VCaP (cell line): ENCODE measurements around the gene NPTN.

Experiments used
- H3K27ac ChIP-seq: fragments of 450-650 bp; 2 replicates; pipeline ENCODE4 v1.5.1; 2017
- CTCF ChIP-seq: fragments of 450-650 bp; conservative IDR thresholded peaks from 2 replicates; pipeline ENCODE4 v1.5.1; 2017; ENCODE audit warnings: mild to moderate bottlenecking, moderate library complexity

NPTN gene

GRCh38 chr15:73621286-73621826 lies 11.8 kb downstream of the NPTN start:
- TF ChIP-seq CTCF: no peak
- H3K27ac ChIP-seq: peak overlapping the region; percentile 9; the same call in 1 of the 2 replicates

GRCh38 chr15:73620078-73620477 lies 13.1 kb downstream of the NPTN start:
- no peak for TF ChIP-seq CTCF
- no peak overlapping the region for H3K27ac ChIP-seq

GRCh38 chr15:73617913-73618312 lies 15.3 kb downstream of the NPTN start:
- TF ChIP-seq CTCF: no peak
- no peak overlapping the region for H3K27ac ChIP-seq

GRCh38 chr15:73617301-73617831 lies 15.8 kb downstream of the NPTN start:
- H3K27ac ChIP-seq: no peak overlapping the region
- no peak for TF ChIP-seq CTCF

GRCh38 chr15:73608941-73609340 lies 24.2 kb downstream of the NPTN start:
- no peak for TF ChIP-seq CTCF
- no peak overlapping the region for H3K27ac ChIP-seq

GRCh38 chr15:73608475-73608874 lies 24.7 kb downstream of the NPTN start:
- no peak for TF ChIP-seq CTCF
- H3K27ac ChIP-seq: no peak overlapping the region

- no peak overlapping the region for H3K27ac ChIP-seq
- no peak for TF ChIP-seq CTCF
Measured at GRCh38 chr15:73607843-73608242, 25.3 kb downstream of the NPTN start.
